Measurements from ENCODE around the gene ZFR2. TPM values are rescaled to one million over a fixed set of nuclear protein-coding genes. Genes with fewer than 3 reads are reported as not detected.

Gene ZFR2
- total and polyA plus RNA-seq, 4 donors = not detected

GRCh38 chr19:3796358-3796757, 72.5 kb downstream of the ZFR2 start:
- WGBS = 85% methylated on average over 2 of the region's 2 CpGs
- peaks cover 0 to 3% (median 0%) of the 10 kb centered on the region in 4 donors for H3K4me1 ChIP-seq (ENCODE audit: control insufficient read depth in 4 of 4, insufficient read depth in 4 of 4, low read length in 3 of 4)
- no peak for DNase-seq (ENCODE audit: low spot score)
- peaks cover 0 to 5% (median 3%) of the 10 kb centered on the region in 4 donors for H3K9me3 ChIP-seq (ENCODE audit: control insufficient read depth in 4 of 4, low read length in 3 of 4)
- no peak for TF ChIP-seq ZBTB33 (IDR thresholded peaks at IDR 0.05)
- TF ChIP-seq FOXA1 (IDR thresholded peaks at IDR 0.05) = no peak
- TF ChIP-seq YY1 (IDR thresholded peaks at IDR 0.05) = no peak
- no peak for TF ChIP-seq HNF4A (conservative IDR thresholded peaks at IDR 0.05)
- TF ChIP-seq ATF3 (IDR thresholded peaks at IDR 0.05) = no peak
- TF ChIP-seq GABPA (IDR thresholded peaks at IDR 0.05 in 1 of 2, conservative IDR thresholded peaks at IDR 0.05 in 1 of 2) = no peak
- TF ChIP-seq FOXA2 (IDR thresholded peaks at IDR 0.05) = no peak
- no peak for TF ChIP-seq MAX (IDR thresholded peaks at IDR 0.05)
- no peak for TF ChIP-seq SP1 (IDR thresholded peaks at IDR 0.05)
- no peak overlapping the region for H3K27ac ChIP-seq (ENCODE audit: low read depth in 1 of 2, low read length in 2 of 2)
- H3K36me3 ChIP-seq (ENCODE audit: control insufficient read depth in 4 of 4, insufficient read depth in 3 of 4, low read depth in 1 of 4, low read length in 3 of 4) = no peaks in the 10 kb centered on the region
- no peak overlapping the region for H3K9ac ChIP-seq (ENCODE audit: low read depth in 1 of 2, low read length in 2 of 2)
- no peaks in the 10 kb centered on the region for H3K27me3 ChIP-seq (ENCODE audit: control insufficient read depth in 4 of 4, insufficient read depth in 4 of 4, low read length in 3 of 4)
- no peak overlapping the region for H3K4me3 ChIP-seq (ENCODE audit: low read depth in 1 of 3, low read length in 3 of 3)

- DNase-seq (ENCODE audit: low spot score) = no peak
- H3K27me3 ChIP-seq (ENCODE audit: control insufficient read depth in 4 of 4, insufficient read depth in 4 of 4, low read length in 3 of 4) = no peaks in the 10 kb centered on the region
- H3K27ac ChIP-seq (ENCODE audit: low read depth in 1 of 2, low read length in 2 of 2) = no peak overlapping the region
- no peak for TF ChIP-seq CTCF (IDR thresholded peaks at IDR 0.05; ENCODE audit: low read depth, low read length, missing input control)
- TF ChIP-seq HNF4A (conservative IDR thresholded peaks at IDR 0.05) = no peak
- H3K36me3 ChIP-seq (ENCODE audit: control insufficient read depth in 4 of 4, insufficient read depth in 3 of 4, low read depth in 1 of 4, low read length in 3 of 4) = no peaks in the 10 kb centered on the region
- WGBS = 94% methylated on average over 3 of the region's 3 CpGs
- H3K4me3 ChIP-seq (ENCODE audit: low read depth in 1 of 3, low read length in 3 of 3) = no peak overlapping the region
- H3K9me3 ChIP-seq (ENCODE audit: control insufficient read depth in 4 of 4, low read length in 3 of 4) = peaks cover 0 to 5% (median 3%) of the 10 kb centered on the region in 4 donors
- no peak overlapping the region for H3K9ac ChIP-seq (ENCODE audit: low read depth in 1 of 2, low read length in 2 of 2)
- no peaks in the 10 kb centered on the region for H3K4me1 ChIP-seq (ENCODE audit: control insufficient read depth in 4 of 4, insufficient read depth in 4 of 4, low read length in 3 of 4)
These were observed 75.0 kb downstream of the ZFR2 start for GRCh38 chr19:3793799-3794198.

- Histone ChIP-seq H3K9ac (ENCODE audit: low read depth in 1 of 2, low read length in 2 of 2) (no peak overlapping the region), H3K27me3 (ENCODE audit: control insufficient read depth in 4 of 4, insufficient read depth in 4 of 4, low read length in 3 of 4) (no peaks in the 10 kb centered on the region), H3K9me3 (ENCODE audit: control insufficient read depth in 4 of 4, low read length in 3 of 4) (peaks cover 0 to 5% (median 3%) of the 10 kb centered on the region in 4 donors), H3K36me3 (ENCODE audit: control insufficient read depth in 4 of 4, insufficient read depth in 3 of 4, low read depth in 1 of 4, low read length in 3 of 4) (no peaks in the 10 kb centered on the region), H3K4me3 (ENCODE audit: low read depth in 1 of 3, low read length in 3 of 3) (no peak overlapping the region), H3K4me1 (ENCODE audit: control insufficient read depth in 4 of 4, insufficient read depth in 4 of 4, low read length in 3 of 4) (no peaks in the 10 kb centered on the region), H3K27ac (ENCODE audit: low read depth in 1 of 2, low read length in 2 of 2) (no peak overlapping the region)
- 71% methylated on average over 3 of the region's 3 CpGs for WGBS
- TF ChIP-seq ZBTB33 (IDR thresholded peaks at IDR 0.05) = no peak
- TF ChIP-seq FOXA1 (IDR thresholded peaks at IDR 0.05) = no peak
- no peak for DNase-seq (ENCODE audit: low spot score)
These were observed 76.7 kb downstream of the ZFR2 start for GRCh38 chr19:3792114-3792513.
